HCT116 (cell line): ENCODE data around the gene HDLBP. TPM values are rescaled to one million over a fixed set of nuclear protein-coding genes. Genes with fewer than 3 reads are reported as not detected.

ENCODE experiments used
- ATAC-seq: fragments of 200-7000 bp; cut with Tn5 transposase; 2 replicates; pipeline ENCODE4 v1.9.1; 2020; ENCODE audit warnings: mild to moderate bottlenecking, moderate library complexity
- BruUV-seq: library from RNA; stranded (reverse); fragments of 400-500 nt; replicated peaks from 2 replicates; lab custom pipeline; 2021; lab: Mats Ljungman, UMichigan
- CTCF ChIA-PET: fragments of 300-600 bp; sonication (Branson Sonifier 250); formaldehyde crosslinking; loops from one replicate; lab custom pipeline; 2021; ENCODE audit warnings: antibody characterized with exemption; lab: Charles Lee
- POLR2A ChIA-PET: fragments of 300-600, 350-600 bp; sonication (Branson Sonifier 250); formaldehyde crosslinking; loops from one replicate; lab custom pipeline; 2021; ENCODE audit warnings: antibody characterized with exemption; lab: Charles Lee
- RAD21 ChIA-PET, 2 experiments: fragments of 300-600 bp; sonication (Branson Sonifier 250); formaldehyde crosslinking; loops; one replicate each; lab custom pipeline; 2023; ENCODE audit warnings: low total read pairs in 2 of 2; ENCODE audit not compliant: uncharacterized antibody in 2 of 2, unreplicated experiment in 2 of 2, low non-redundant PET in 1 of 2; lab: Charles Lee
- DNase-seq: peaks from one replicate; pipeline ENCODE4 v3.0.0-alpha.2; 2010; ENCODE audit warnings: low read depth, low spot score
- H2AFZ ChIP-seq: fragments of 200-600 bp; shearing (Covaris generic), sonication (generic); 2 replicates; pipeline ENCODE4 v1.6.1; 2017; ENCODE audit warnings: low read depth, mixed run types, mixed read lengths, antibody characterized with exemption, low read length; ENCODE audit not compliant: poor library complexity, severe bottlenecking
- H3K27ac ChIP-seq: 2 replicates; pipeline ENCODE4 v1.5.1; 2012; ENCODE audit warnings: low read depth, low read length
- H3K27me3 ChIP-seq: fragments of 200-600 bp; sonication (generic); 2 replicates; pipeline ENCODE4 v1.6.1; 2016; ENCODE audit warnings: mixed run types, low read length, mixed read lengths; ENCODE audit not compliant: insufficient read depth
- H3K36me3 ChIP-seq, 2 experiments: fragments of 200-500 bp in 1 of 2; fragments of 200-600 bp in 1 of 2; sonication (Bioruptor generic) in 1 of 2; sonication (generic) in 1 of 2; 2 replicates each; pipeline versions ENCODE4 v1.5.1 to v1.6.1; 2014 to 2016; ENCODE audit warnings: low read length in 2 of 2, inconsistent platforms in 1 of 2, mixed read lengths in 1 of 2, mixed run types in 1 of 2; ENCODE audit not compliant: insufficient read depth in 2 of 2, control insufficient read depth in 1 of 2
- H3K4me1 ChIP-seq, 2 experiments: fragments of 200-600 bp in 1 of 2; sonication (generic) in 1 of 2; 2 replicates each; pipeline versions ENCODE4 v1.5.1 to v1.6.1; 2012 to 2017; ENCODE audit warnings: low read length in 2 of 2, inconsistent platforms in 1 of 2, mild to moderate bottlenecking in 1 of 2, mixed read lengths in 1 of 2, mixed run types in 1 of 2, moderate library complexity in 1 of 2; ENCODE audit not compliant: insufficient read depth in 2 of 2, control insufficient read depth in 1 of 2
- H3K4me2 ChIP-seq: fragments of 200-600 bp; sonication (generic); 2 replicates; pipeline ENCODE4 v1.6.1; 2017; ENCODE audit warnings: mixed run types, low read length, mixed read lengths
- H3K4me3 ChIP-seq, 2 experiments: fragments of 200-600 bp in 1 of 2; sonication (generic) in 1 of 2; replicated peaks in 1 of 2; 2 replicates each; pipeline ENCODE4 v1.5.1; 2011 to 2016; ENCODE audit warnings: low read length in 2 of 2, control low read depth in 1 of 2, low read depth in 1 of 2, mild to moderate bottlenecking in 1 of 2, mixed read lengths in 1 of 2, mixed run types in 1 of 2
- H3K79me2 ChIP-seq: fragments of 200-600 bp; sonication (generic); 2 replicates; pipeline ENCODE4 v1.6.1; 2017; ENCODE audit warnings: mild to moderate bottlenecking, mixed run types, low read length, moderate library complexity, mixed read lengths; ENCODE audit not compliant: insufficient read depth
- H3K9ac ChIP-seq: fragments of 200-600 bp; sonication (generic); 2 replicates; pipeline ENCODE4 v1.6.1; 2016; ENCODE audit warnings: low read length, mixed read lengths
- H3K9me2 ChIP-seq: fragments of 200-600 bp; sonication (generic), shearing (Covaris generic); 2 replicates; pipeline ENCODE4 v1.6.1; 2017; ENCODE audit warnings: mixed run types, mild to moderate bottlenecking, moderate library complexity; ENCODE audit not compliant: insufficient read depth
- H3K9me3 ChIP-seq, 2 experiments: fragments of 200-500 bp in 1 of 2; fragments of 200-600 bp in 1 of 2; sonication (Bioruptor generic) in 1 of 2; sonication (generic) in 1 of 2; 2 replicates each; pipeline ENCODE4 v1.6.1; 2014 to 2017; ENCODE audit warnings: low read length in 2 of 2, mixed read lengths in 2 of 2, inconsistent platforms in 1 of 2, low read depth in 1 of 2, mild to moderate bottlenecking in 1 of 2, mixed run types in 1 of 2, moderate library complexity in 1 of 2; ENCODE audit not compliant: control insufficient read depth in 1 of 2, insufficient read depth in 1 of 2
- H4K20me1 ChIP-seq: fragments of 200-600 bp; sonication (generic), shearing (Covaris generic); 2 replicates; pipeline ENCODE4 v1.6.1; 2017; ENCODE audit warnings: mixed run types, mild to moderate bottlenecking, moderate library complexity; ENCODE audit not compliant: insufficient read depth
- CEBPB ChIP-seq: IDR thresholded peaks from 2 replicates; pipeline ENCODE4 v1.6.1; 2012; ENCODE audit warnings: low read depth
- EGR1 ChIP-seq: IDR thresholded peaks from 2 replicates; pipeline ENCODE4 v1.6.1; 2012; ENCODE audit warnings: low read depth
- ELF1 ChIP-seq: IDR thresholded peaks from 2 replicates; pipeline ENCODE4 v1.6.1; 2012; ENCODE audit warnings: low read depth, borderline replicate concordance
- EZH2 ChIP-seq: fragments of 200-600 bp; sonication (generic); IDR thresholded peaks from 2 replicates; pipeline ENCODE4 v1.6.1; 2017; ENCODE audit warnings: antibody characterized with exemption, mixed run types
- FOSL1 ChIP-seq: IDR thresholded peaks from 2 replicates; pipeline ENCODE4 v1.6.1; 2012; ENCODE audit warnings: low read depth
- JUND ChIP-seq: IDR thresholded peaks from 2 replicates; pipeline ENCODE4 v1.6.1; 2012
- POLR2A ChIP-seq: IDR thresholded peaks from 2 replicates; pipeline ENCODE4 v1.7.0; 2011; ENCODE audit warnings: borderline replicate concordance; ENCODE audit not compliant: insufficient read depth, insufficient read length; ENCODE audit errors: extremely low read depth
- POLR2AphosphoS5 ChIP-seq: IDR thresholded peaks from 2 replicates; pipeline ENCODE4 v1.6.1; 2011; ENCODE audit warnings: mild to moderate bottlenecking, low read depth, low read length, moderate library complexity
- RAD21 ChIP-seq: IDR thresholded peaks from 2 replicates; pipeline ENCODE4 v1.6.1; 2012; ENCODE audit warnings: low read depth, mild to moderate bottlenecking
- SIN3A ChIP-seq: IDR thresholded peaks from 2 replicates; pipeline ENCODE4 v1.6.1; 2012; ENCODE audit warnings: low read depth
- SRF ChIP-seq: IDR thresholded peaks from 2 replicates; pipeline ENCODE4 v1.6.1; 2012; ENCODE audit warnings: low read depth
- YY1 ChIP-seq: IDR thresholded peaks from 2 replicates; pipeline ENCODE4 v1.6.1; 2011; ENCODE audit warnings: low read length, low read depth, moderate library complexity, mild to moderate bottlenecking; ENCODE audit not compliant: insufficient replicate concordance; ENCODE audit errors: extremely low read depth
- intact Hi-C: fragments of 100-400 bp; cut with micrococcal nuclease; formaldehyde crosslinking; loops from 2 replicates; pipeline ENCODE4 v1.10.0; 2022
- total RNA-seq: library from RNA; stranded (reverse); gene quantifications from one replicate; pipeline ENCODE4 v1.2.1, GENCODE V29; 2021; ENCODE audit not compliant: unreplicated experiment
- TF ChIP-seq, protein P1 (sequence below): IDR thresholded peaks from 2 replicates; pipeline ENCODE4 v1.6.1; 2012; ENCODE audit warnings: low read depth
- TF ChIP-seq, protein P2 (sequence below): IDR thresholded peaks from 2 replicates; pipeline ENCODE4 v1.6.1; 2011; ENCODE audit warnings: mild to moderate bottlenecking, low read length, moderate library complexity; ENCODE audit not compliant: insufficient replicate concordance; ENCODE audit errors: extremely low read depth
- TF ChIP-seq, protein P3 (sequence below): IDR thresholded peaks from 2 replicates; pipeline ENCODE4 v1.6.1; 2012
- TF ChIP-seq, protein P4 (sequence below): IDR thresholded peaks from 2 replicates; pipeline ENCODE4 v1.6.1; 2012

The HDLBP gene
- total RNA-seq, 1 experiment from 2014 or later, result 462 TPM

DNA sequence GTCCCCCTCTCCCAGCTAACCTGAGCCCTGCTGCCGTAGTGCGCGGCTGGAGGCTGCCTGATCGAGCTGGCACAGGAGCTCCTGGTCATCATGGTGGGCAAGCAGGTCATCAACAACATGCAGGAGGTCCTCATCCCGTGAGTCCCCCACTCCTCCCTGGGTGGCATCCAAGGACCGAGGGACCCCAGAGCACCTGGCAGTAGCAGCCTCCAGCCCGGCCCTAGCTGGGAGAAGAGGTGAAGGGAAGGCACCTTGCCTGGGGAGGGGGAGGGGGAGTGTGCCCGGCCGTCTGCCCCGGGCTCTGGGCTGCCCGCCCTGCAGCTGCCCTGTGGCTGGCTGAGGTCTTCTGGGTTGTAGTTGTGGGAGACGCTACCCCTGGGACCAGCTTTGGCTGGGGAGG lies 100.7 kb downstream of the HDLBP start:
- TF ChIP-seq FOSL1, result no peak
- Histone ChIP-seq H4K20me1 (no peaks in the 10 kb centered on the region), H3K9me2 (no peaks in the 10 kb centered on the region), H3K27me3 (no peaks in the 10 kb centered on the region), H3K36me3 (no peaks in the 10 kb centered on the region), H3K4me2 (no peak overlapping the region), H2AFZ (no peak overlapping the region), H3K79me2 (no peaks in the 10 kb centered on the region), H3K9ac (no peak overlapping the region), H3K4me1 (peaks cover 7 to 9% of the 10 kb centered on the region in 2 experiments; a peak in 3 of 4 replicates), H3K4me3 (no peak overlapping the region), H3K27ac (no peak overlapping the region), H3K9me3 (no peaks in the 10 kb centered on the region)
- no TSS peak for BruUV-seq
- intact Hi-C loops, result no loop called here
- ChIA-PET RAD21 (no interaction called here), CTCF (no interaction called here), POLR2A (no interaction called here)
- DNase-seq (no peak), ATAC-seq (no peak)

DNA sequence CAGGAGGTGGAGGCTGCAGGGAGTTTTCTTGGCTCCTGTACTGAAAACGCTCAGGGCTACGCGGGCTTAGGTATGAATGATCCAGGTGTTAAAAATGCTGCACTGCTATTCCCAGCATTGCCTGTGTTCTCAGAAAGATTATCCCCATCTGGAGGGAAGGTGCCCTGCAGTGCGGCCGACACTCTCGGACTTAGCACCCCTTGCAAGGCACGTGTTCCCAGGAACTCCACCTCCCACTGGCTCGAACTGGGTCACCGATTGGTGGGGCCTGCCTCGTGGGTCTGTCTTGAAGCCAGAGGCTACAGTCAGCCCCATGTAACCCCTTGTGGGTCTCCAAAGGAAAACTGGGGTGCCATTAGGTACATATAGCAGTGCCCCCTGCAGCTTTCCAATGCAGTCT lies 101.3 kb downstream of the HDLBP start:
- Histone ChIP-seq H3K27ac (no peak overlapping the region), H3K79me2 (no peaks in the 10 kb centered on the region), H4K20me1 (no peaks in the 10 kb centered on the region), H3K9me3 (no peaks in the 10 kb centered on the region), H3K9ac (no peak overlapping the region), H3K4me1 (peaks cover 6 to 9% of the 10 kb centered on the region in 2 experiments; a peak in 3 of 4 replicates), H3K4me2 (no peak overlapping the region), H3K4me3 (no peak overlapping the region), H3K36me3 (no peaks in the 10 kb centered on the region), H3K27me3 (no peaks in the 10 kb centered on the region), H2AFZ (no peak overlapping the region), H3K9me2 (no peaks in the 10 kb centered on the region)
- CTCF ChIA-PET, result no interaction called here
- intact Hi-C loops, result no loop called here
- POLR2A ChIA-PET, result no interaction called here
- DNase-seq, result no peak
- RAD21 ChIA-PET, result no interaction called here
- no peak for ATAC-seq
- BruUV-seq, result no TSS peak
- TF ChIP-seq SRF (no peak), YY1 (no peak), EZH2 (no peak), SIN3A (no peak), POLR2A (no peak), CEBPB (no peak), EGR1 (no peak), JUND (no peak), ELF1 (no peak), RAD21 (no peak), POLR2AphosphoS5 (no peak)
- TF ChIP-seq, protein P1, sequence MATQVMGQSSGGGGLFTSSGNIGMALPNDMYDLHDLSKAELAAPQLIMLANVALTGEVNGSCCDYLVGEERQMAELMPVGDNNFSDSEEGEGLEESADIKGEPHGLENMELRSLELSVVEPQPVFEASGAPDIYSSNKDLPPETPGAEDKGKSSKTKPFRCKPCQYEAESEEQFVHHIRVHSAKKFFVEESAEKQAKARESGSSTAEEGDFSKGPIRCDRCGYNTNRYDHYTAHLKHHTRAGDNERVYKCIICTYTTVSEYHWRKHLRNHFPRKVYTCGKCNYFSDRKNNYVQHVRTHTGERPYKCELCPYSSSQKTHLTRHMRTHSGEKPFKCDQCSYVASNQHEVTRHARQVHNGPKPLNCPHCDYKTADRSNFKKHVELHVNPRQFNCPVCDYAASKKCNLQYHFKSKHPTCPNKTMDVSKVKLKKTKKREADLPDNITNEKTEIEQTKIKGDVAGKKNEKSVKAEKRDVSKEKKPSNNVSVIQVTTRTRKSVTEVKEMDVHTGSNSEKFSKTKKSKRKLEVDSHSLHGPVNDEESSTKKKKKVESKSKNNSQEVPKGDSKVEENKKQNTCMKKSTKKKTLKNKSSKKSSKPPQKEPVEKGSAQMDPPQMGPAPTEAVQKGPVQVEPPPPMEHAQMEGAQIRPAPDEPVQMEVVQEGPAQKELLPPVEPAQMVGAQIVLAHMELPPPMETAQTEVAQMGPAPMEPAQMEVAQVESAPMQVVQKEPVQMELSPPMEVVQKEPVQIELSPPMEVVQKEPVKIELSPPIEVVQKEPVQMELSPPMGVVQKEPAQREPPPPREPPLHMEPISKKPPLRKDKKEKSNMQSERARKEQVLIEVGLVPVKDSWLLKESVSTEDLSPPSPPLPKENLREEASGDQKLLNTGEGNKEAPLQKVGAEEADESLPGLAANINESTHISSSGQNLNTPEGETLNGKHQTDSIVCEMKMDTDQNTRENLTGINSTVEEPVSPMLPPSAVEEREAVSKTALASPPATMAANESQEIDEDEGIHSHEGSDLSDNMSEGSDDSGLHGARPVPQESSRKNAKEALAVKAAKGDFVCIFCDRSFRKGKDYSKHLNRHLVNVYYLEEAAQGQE, result no peak
- TF ChIP-seq, protein P2, sequence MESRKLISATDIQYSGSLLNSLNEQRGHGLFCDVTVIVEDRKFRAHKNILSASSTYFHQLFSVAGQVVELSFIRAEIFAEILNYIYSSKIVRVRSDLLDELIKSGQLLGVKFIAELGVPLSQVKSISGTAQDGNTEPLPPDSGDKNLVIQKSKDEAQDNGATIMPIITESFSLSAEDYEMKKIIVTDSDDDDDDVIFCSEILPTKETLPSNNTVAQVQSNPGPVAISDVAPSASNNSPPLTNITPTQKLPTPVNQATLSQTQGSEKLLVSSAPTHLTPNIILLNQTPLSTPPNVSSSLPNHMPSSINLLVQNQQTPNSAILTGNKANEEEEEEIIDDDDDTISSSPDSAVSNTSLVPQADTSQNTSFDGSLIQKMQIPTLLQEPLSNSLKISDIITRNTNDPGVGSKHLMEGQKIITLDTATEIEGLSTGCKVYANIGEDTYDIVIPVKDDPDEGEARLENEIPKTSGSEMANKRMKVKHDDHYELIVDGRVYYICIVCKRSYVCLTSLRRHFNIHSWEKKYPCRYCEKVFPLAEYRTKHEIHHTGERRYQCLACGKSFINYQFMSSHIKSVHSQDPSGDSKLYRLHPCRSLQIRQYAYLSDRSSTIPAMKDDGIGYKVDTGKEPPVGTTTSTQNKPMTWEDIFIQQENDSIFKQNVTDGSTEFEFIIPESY, result no peak
- TF ChIP-seq, protein P3, sequence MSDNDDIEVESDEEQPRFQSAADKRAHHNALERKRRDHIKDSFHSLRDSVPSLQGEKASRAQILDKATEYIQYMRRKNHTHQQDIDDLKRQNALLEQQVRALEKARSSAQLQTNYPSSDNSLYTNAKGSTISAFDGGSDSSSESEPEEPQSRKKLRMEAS, result no peak
- TF ChIP-seq, protein P4, sequence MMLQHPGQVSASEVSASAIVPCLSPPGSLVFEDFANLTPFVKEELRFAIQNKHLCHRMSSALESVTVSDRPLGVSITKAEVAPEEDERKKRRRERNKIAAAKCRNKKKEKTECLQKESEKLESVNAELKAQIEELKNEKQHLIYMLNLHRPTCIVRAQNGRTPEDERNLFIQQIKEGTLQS, result no peak
